ENCODE data around the gene EYA2.

EYA2 gene

DNA sequence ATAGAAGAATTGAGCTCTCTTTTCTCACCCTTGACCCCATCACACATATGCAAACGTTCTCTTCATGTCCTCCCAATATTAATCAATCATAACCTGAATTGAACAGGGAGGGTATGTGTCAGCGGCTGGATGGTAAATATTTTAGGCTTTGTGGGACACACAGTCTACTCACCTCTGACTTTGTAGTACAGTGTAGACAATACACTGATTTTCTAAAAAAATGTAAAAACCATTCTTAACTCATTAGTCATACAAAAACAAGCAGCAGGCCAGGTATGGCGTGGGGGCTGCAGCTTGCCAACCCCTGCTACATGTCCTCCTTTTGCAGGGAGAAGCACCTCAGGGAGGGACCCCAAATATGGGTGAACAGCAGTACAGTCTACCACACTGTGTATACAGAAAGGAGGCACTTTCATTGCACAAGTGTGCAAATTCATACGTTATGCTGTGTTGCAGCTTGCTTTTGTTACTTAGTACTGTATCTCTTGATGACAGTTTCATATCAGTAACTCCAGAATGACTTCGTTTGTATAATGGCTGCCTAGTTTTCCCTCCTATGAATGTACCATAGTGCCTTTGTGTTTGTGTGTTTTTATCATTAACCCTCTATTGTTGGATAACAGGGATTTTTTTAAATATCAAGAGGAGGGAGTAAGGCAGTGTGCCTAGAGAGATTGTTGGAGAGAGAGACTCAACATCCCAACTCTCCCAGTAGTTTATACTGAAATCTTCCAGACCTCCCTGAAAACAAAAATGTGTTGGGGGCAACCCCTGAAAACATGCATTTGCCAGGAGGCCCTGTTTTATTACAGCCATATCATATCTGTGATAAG, 247.5 kb downstream of the EYA2 start:
- no peak for DNase-seq (ENCODE audit: low read depth in 2 of 2)

DNA sequence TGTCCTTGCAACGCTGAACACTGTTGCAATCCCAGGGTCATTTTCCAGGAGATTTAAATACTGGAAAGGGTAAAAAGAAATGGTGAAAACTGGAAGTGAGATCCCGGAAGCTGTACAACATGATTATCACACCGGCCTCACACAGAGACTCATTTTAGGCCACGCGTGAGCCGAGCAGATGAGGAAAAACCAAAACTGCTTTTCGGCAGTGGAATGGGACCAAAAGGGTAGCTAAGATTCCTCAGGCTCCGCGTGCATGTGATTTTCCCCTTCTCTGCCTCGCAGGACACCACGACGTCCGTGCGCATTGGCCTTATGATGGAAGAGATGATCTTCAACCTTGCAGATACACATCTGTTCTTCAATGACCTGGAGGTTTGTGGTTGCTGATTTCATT, 248.1 kb downstream of the EYA2 start:
- no peak for DNase-seq (ENCODE audit: low read depth in 2 of 2)

DNA sequence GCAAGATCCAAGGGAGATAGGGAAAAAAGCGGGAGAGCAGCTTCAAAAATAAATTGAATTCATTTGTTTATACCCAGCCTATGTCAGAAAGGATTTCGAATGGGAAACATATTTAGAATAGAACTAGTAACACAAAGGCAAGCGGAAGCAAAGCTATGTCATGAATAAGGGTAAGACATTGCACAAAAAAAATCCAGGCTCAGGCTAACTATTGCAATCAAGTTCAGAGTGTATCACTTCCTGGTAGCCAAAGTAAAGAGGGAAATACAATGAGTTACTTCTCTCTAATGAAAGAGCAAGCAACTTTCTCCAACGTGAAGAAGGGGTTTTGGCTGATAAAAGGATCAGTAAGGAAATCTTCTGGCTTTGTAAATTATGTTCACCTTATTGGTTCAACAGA, 249.0 kb downstream of the EYA2 start:
- no peak for DNase-seq (ENCODE audit: low read depth in 2 of 2)

DNA sequence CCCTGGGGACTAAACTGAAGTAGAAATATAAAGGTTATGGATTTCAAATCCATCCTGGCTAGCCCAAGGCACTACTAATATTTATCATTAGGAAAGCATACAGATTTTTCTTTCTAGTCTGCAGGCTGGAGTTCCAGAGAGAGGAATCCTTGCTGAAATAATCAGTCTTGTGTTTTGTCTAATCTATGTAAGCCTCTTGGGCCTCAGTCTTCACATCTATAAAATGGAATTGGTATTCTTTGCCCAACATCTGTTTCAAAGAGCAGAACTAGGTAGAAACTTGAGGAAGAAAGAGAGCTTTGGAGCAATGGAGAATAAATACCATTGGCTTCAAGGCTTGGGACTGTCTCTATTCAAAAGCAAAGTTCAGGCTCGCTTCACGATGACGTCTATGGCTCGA, 249.8 kb downstream of the EYA2 start:
- DNase-seq (ENCODE audit: low read depth in 2 of 2), result no peak

DNA sequence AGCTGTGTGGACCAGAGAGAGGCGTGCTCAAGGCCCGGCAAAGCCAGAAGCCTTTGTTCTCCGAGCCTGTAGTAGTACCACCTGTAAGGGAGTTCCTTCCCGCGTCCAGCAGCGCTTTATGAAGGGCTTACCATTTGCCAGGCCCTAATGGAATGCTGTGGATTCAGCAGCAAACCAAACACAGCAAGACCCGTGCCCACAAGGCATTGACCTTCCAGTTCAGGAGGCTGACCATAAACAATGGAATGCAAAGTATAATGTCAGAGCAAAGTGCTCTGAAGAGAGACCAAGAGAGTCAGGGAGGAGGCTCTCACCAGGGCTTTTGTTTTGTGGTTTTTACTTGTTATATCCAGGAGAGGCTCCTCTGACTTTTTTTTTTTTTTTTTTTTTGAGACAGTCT, 252.0 kb downstream of the EYA2 start:
- no peak for DNase-seq (ENCODE audit: low read depth in 2 of 2)

DNA sequence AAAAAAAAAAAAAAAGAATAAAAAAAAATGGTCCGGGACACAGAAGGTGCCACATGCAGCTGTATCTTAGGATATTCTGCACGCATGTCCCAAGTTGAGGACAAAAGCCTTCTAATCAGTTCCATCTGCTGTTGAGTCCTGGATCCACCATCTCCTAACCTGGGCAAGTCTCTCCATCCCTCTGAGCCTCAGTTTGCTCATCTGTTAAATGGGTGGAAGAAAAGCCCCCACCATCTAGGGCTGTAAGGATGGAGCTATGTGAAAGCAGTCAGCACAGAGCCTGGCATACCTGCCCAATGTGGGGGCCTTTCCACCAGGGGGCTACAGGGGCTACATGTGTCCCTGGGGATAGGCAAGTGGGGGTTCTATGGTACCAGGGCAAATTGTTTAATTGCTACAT, 253.4 kb downstream of the EYA2 start:
- DNase-seq (ENCODE audit: low read depth in 2 of 2), result no peak

DNA sequence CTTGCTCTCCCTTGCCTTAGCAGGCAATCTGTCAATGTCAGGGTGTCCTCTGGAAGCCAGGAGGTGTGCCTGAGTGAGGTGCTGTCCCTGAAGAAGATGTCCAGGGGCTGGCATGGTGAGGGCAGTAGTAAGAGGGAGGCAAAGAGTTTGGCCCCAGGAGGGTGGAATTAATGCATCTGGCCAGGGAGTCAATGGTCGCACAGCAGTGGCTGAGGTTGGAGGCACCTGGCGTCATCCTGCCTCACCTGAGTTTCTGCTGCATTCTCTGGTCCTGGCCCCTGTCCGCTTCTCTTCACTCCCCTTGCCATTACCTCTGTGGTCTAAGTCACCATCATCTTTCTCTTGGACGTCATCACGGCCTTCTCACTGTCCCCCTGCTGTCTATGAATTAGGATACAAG, 255.3 kb downstream of the EYA2 start:
- DNase-seq (ENCODE audit: low read depth in 2 of 2), result no peak

DNA sequence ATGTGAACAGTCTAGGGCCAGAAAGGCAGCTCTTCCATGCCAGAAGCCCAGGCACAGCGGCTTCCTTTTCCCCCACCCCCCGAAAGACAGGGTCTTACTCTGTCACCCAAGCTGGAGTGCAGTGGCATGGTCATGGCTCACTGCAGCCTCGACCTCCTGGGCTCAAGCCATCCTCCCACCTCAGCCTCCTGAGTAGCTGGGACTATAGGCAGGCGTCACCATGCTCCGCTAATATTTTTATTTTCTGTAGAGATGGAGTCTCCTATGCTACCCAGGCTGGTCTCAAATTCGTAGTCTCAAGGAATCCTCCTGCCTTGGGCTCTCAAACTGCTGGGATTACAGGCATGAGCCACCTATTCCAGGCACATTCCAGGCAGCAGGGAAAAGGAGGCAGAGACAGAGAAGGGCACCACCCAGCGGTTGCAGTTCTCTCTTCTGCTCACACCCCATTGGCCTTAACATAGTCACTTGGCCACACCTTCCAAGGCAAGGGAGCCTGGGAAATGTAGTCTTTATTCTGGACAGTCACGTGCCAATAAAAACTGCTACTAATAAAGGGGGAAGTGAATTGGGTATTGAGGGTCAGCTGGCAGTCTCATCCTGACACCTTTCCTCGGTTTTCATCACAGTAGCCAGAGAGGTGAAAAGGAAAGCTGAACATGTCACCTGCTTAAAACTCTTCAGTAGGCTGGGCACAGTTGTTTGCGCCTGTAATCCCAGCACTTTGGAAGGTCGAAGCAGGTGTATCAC, 255.9 kb downstream of the EYA2 start:
- DNase-seq (ENCODE audit: low read depth in 2 of 2), result peak in 1 of 2 donors; percentile 8

DNA sequence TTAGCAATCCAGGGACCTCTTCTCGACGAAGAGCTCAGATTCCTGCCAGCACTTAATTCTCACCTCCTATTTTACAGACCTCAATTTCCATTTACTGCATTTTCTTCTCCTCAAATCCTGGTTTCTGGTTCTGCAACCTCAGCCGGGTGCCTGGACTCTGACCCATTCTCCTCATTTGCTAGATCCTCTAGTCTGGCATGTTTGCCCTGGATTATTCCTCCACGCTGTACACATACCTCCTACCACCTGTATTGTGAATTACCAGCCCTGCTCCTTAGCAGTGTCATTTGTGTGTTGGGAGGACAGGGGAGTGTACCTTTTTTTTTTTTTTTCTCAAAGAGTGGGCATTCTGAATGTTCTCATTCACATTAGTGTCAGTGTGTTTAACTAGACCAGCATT, 257.4 kb downstream of the EYA2 start:
- DNase-seq (ENCODE audit: low read depth in 2 of 2), result no peak

DNA sequence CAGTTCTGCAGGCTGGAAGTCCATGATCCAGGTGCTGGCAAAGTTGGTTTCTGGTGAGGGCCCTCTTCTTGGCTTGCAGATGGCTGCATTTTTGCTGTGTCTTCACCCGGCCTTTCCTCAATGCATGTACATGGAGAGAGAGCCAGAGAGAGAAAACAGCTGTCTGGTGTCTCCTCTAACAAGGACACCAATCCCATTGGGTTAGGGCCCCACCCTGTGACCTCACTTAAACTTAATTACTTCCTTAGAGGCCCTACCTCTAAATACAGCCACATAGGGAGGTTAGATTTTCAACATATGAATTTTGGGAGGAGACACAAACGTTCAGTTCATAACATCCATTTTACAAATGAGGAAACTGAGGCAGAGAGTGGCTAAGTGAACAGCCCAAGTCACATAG, 259.4 kb downstream of the EYA2 start:
- DNase-seq (ENCODE audit: low read depth in 2 of 2), result no peak

DNA sequence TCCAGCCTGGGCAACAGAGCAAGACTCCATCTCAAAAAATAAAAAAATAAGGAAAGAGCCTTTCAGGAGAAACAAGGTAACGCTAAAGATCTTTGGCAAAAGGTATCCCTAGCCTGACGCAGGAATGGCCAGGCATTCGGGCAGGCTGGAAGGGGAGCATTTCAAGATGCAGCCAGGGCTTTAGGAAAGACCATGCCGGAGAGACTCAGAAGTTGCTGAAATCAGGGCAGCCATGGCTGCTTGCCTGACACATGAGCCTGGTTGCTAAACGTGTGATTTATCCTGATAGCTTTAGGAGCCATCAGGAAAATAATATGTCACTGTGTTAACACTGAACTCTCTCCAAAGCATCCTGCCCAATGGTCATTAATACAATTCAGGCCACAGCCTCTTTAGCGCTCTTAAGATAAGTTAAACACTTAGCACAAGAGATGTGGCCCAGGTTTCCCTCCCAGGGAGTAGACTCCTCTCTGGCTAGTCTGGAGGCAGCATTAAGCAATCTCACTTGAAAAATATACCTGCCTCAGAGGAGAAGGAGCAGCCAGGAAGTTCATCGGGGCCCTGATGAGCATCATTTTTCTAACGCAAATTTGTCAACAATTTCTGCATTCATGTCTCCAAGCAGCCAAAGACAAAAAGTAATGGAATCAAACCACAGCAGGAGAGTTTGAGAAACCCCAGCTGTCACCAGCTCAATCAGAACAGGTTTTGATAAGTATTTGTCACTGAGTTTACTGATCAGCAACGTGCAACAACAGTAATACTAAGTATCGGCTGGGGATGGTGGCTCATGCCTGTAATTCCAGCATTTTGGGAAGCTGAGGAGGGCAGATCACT, 261.9 kb downstream of the EYA2 start:
- DNase-seq (ENCODE audit: low read depth in 2 of 2), result no peak

DNA sequence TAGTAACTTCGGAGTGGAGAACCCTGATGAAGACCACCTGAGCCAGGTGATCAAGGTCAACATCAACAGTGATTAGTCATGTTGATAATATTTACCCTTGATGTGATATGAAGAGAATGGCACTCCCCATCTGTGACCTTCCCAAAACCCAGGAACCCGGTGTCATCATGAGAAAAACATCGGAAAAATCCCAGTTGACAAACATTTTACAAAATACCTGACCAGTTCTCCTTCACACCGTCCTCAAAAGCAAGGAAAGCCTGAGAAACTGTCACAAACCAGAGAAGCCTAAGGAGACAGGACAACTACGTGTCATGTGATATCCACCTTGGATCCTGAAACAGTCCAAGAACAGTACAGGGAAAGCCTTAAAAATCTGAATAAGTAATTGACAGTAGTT, 264.5 kb downstream of the EYA2 start:
- no peak for DNase-seq (ENCODE audit: low read depth in 2 of 2)

DNA sequence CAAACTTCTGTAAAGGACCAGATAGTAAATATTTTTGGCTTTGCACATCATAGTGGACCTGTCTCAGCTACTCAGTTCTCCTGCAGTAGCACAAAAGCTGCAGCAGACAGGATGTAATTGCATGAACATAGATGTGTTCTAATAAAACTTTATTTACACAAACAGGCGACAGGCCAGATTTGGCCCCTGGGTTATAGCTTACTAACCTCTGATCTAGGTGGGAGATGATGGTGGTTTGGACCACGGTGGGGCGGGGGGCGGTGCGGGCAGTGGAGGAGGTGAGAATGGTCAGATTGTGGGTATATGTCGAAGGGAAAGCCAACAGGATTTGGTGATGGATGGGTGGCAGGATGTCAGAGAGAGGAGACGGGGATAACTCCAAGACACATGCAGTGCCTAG, 265.6 kb downstream of the EYA2 start:
- no peak for DNase-seq (ENCODE audit: low read depth in 2 of 2)

DNA sequence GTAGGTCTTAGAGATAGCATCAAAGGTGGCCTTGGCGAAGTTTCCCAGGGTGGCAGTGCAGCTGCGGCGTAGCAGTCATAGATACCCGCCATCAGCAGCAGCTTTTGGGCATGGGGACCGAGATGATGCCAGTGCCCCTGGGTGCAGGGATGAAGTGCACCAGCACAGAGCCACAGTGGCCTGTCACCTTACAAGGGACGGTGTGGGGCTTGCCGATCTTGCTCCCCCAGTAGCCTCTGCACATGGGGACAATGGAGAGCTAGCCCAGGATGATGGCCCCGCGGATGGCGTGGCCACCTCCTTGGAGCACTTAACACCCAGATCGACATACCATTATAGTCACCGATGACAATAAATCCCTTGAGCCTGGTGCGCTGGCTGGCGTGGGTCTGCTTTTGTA, 266.3 kb downstream of the EYA2 start:
- no peak for DNase-seq (ENCODE audit: low read depth in 2 of 2)

DNA sequence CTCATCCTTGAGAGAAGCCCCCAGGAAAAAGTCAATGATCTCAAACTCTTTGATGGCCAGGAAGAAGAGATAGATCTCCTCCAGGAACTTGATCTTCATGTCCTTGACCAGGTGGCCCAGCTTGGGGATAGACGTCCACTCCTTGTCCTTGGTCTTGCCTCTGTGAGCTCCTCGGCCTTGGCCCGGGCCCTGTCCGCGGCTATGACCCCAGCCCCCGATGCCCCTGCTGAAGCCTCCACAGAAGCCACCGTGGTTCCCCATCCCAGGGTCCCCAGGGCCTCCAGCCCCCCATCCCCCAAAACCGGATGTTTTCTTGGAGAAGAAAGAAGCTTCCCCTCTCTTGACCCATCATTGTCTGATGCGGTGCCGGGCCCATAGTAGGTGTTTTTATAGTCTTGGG, 266.8 kb downstream of the EYA2 start:
- no peak for DNase-seq (ENCODE audit: low read depth in 2 of 2)

DNA sequence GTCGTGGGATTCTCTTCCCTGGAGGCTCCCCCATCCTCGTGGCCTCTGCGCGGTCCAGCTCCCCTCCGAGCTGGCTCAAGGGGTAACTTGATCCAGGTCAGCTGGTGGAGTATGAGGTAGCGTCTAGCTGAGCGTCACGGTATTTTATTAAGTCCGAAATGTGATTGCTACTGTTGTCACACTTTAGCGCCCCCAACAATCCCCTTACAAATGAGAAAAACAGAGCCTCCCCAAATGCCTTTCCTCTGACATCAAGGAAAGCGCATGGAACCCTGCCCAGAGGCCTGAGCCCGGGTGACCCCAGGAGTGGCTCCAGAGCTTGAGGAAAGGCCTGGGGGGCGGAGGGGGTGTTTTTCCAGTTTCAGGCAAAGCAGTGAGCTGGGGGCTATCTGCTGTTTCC, 269.5 kb downstream of the EYA2 start:
- DNase-seq (ENCODE audit: low read depth in 2 of 2), result no peak

DNA sequence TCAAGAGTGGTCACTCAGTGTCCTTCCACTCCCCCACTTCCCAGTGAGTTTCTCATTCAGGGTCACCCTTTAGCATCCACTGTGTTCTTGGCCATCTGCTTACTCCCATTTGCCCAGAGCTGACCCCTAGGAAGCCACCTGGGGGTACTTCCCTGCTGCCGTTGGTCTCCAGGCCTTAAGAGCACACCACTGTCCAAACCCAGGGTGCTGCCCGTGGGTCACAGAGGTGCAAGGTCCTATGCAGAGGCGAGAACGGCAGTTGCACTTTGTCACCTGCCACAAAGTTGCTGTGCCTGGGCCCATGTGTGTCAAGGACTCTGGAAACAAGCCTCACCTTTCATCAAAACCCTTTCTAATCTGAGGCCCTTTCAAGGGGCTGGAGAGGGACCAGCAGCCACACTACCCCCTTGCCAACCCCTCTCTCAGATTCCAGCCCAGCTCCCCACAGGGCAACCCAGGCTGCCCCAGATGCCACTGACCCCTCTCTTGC, 270.8 kb downstream of the EYA2 start:
- DNase-seq (ENCODE audit: low read depth in 2 of 2), result no peak

DNA sequence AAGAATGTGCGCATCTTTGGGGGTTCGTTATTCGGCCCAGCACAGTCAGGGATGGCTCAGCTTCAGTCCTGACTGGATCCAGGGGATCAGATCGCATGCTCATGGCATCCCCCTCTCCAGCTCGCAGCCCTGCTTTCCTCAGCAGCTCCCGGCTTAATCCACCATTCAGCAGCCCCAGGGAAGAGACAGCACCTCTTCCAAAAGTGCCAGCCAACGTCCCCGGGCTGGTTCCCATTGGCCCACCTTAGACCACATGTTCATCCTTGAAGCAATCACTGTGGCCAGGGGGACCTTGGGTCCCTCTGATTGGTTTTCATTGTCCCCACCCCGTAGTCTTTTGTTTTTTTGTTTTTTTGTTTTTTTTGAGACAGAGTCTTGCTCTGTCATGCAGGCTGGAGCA, 273.2 kb downstream of the EYA2 start:
- no peak for DNase-seq (ENCODE audit: low read depth in 2 of 2)

DNA sequence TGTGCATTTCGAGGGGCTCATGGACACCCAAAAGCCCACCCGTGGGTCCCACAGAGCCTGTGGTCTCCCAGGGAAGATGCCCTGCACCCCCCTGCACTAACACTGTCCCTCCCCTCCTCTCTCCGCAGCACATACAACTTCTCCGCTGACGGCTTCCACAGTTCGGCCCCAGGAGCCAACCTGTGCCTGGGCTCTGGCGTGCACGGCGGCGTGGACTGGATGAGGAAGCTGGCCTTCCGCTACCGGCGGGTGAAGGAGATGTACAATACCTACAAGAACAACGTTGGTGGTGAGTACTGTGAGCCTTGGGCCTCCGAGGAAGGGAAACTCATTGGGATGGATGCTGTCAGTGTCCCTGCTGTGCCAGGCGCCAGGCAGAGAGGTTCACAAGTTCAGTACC, 277.9 kb downstream of the EYA2 start:
- DNase-seq (ENCODE audit: low read depth in 2 of 2), result no peak

DNA sequence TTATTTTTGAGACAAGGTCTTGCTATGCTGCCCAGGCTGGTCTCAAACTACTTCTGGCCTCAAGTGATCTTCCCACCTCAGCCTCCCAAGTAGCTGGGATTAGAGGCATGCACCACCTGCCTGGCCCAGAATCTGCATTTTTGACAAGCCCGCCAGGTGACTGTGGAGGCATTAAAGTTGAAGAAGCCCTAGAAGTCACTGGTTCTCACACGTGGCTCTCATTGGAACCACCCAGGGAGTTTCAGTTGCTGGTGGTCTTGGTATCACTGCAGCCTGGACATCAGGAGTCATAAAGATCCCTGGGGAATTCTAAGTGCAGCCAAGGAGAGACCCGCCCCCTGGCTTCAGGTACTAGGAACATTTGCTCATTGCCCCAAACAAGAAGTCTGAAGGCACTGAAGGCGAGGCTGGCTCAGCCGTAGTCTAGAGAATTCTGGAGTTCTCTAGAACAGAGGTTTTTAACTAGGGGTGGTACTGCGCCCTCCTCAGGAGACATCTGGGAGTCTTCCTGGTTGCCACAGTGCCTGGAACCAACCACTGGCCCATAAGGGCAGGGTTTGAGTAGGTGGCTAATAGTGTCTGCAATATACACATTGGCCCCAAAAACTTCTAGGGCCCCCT, 279.1 kb downstream of the EYA2 start:
- DNase-seq (ENCODE audit: low read depth in 2 of 2), result no peak

DNA sequence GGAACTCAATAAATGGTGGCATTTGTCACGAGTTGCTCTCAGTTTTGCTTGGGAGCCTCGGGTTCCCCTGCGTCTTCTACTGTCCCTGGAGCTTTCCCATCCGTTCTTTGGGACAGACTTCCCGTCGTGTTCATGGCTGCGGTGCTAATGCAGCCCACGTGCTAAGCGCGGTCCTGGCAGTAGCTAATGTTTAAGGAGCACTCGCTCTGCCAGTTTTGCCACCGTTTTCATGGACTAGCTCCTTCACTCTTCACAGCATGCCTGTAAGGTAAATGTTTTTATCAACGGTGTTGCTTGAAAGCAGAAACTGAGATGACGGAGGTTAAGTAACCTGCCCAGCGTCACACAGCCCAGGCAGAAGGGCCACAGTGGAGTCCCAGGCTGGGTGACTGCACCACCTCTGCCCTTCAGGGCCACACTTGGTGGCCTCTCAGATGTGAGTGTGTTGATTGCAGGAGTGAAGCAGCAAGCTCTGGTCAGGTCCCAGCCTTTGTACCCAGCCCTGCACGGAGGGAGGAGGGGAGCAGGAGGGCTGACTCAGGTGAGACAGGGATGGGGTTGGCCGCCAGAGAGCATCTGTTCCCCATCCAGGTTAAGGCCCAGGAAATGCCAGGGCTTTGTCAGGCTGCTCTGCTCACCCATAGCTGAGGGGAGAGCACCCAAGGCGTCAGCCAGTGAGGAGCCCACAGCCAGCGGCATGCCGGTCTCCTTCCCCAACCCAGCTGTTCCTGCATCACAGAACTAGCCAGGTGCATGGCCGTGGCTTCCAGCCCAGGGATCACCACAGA, 280.0 kb downstream of the EYA2 start:
- DNase-seq (ENCODE audit: low read depth in 2 of 2), result no peak
